Diencephalon (tissue), 1 donor: ENCODE data around the gene KIF4B. TPM values are rescaled to one million over a fixed set of nuclear protein-coding genes. Genes with fewer than 3 reads are reported as not detected.

ENCODE experiments used
- total RNA-seq: library from RNA; depleted of rRNA; stranded (reverse); fragments of >200 nt; gene quantifications from one replicate; pipeline ENCODE4 v1.2.3, GENCODE V29; 2014

KIF4B gene, protein sequence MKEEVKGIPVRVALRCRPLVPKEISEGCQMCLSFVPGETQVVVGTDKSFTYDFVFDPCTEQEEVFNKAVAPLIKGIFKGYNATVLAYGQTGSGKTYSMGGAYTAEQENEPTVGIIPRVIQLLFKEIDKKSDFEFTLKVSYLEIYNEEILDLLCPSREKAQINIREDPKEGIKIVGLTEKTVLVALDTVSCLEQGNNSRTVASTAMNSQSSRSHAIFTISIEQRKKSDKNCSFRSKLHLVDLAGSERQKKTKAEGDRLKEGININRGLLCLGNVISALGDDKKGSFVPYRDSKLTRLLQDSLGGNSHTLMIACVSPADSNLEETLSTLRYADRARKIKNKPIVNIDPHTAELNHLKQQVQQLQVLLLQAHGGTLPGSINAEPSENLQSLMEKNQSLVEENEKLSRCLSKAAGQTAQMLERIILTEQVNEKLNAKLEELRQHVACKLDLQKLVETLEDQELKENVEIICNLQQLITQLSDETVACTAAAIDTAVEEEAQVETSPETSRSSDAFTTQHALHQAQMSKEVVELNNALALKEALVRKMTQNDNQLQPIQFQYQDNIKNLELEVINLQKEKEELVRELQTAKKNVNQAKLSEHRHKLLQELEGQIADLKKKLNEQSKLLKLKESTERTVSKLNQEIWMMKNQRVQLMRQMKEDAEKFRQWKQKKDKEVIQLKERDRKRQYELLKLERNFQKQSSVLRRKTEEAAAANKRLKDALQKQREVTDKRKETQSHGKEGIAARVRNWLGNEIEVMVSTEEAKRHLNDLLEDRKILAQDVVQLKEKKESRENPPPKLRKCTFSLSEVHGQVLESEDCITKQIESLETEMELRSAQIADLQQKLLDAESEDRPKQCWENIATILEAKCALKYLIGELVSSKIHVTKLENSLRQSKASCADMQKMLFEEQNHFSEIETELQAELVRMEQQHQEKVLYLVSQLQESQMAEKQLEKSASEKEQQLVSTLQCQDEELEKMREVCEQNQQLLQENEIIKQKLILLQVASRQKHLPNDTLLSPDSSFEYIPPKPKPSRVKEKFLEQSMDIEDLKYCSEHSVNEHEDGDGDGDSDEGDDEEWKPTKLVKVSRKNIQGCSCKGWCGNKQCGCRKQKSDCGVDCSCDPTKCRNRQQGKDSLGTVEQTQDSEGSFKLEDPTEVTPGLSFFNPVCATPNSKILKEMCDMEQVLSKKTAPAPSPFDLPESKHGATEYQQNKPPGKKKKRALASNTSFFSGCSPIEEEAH
- total RNA-seq = 0.46 TPM

DNA sequence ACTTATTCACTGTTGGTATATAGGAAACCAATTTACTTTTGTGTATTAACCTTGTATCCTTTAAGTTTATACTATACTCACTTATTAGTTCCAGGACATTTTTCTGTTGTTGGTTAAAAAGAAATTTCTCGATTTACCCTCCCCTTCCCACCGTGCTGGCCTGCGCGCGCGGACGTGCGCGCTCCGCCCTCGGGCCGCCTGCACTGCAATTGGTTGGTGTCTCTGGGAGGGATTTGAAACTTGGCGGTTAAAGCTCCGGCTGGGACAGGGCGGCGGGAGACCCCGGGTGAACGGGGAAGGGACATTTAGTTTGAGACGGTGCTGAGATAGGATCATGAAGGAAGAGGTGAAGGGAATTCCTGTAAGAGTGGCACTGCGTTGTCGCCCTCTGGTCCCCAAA is at the start of gene KIF4B:
Gene KIF4B (plus strand): TSS at position 230 of the 400 bp plus-strand sequence. CDS start 105 bp downstream, at position 335.

Other genes with a start within 250 kb of the KIF4B start
- 4.6 TPM for gene FAXDC2, start 163.2 kb upstream of the KIF4B start, total RNA-seq
- gene CNOT8, start 155.1 kb upstream of the KIF4B start, total RNA-seq = 76.8 TPM
- 22.6 TPM for gene GEMIN5, start 75.5 kb upstream of the KIF4B start, total RNA-seq
- gene MRPL22, start 72.7 kb upstream of the KIF4B start, total RNA-seq = 18.9 TPM